Tibial artery (tissue), 4 donors: Measurements from ENCODE around the gene POLL.
"Not testable (repeated sequence)": the region's sequence is repeated elsewhere in the genome, so short reads cannot be mapped to it uniquely, and the experiment has no call there.

ENCODE experiments used
- DNase-seq, 2 donors: peaks; one replicate each; pipeline ENCODE4 v3.0.0-alpha.2; 2019
- H3K27ac ChIP-seq, 2 donors: fragments of 200-600 bp; sonication (generic) in 1 of 2; 1 replicate in 1 of 2; 2 replicates in 1 of 2; pipeline ENCODE4 v1.5.1; 2018 to 2019; ENCODE audit warnings: mild to moderate bottlenecking in 1 of 2
- H3K27me3 ChIP-seq, 2 donors: fragments of 200-600 bp; sonication (generic) in 1 of 2; one replicate each; pipeline versions ENCODE4 v1.5.1 to v1.6.0; 2016 to 2019
- H3K36me3 ChIP-seq, 3 donors: fragments of 200-600 bp; sonication (generic) in 2 of 3; one replicate each; pipeline ENCODE4 v1.5.1; 2016 to 2019; ENCODE audit warnings: mild to moderate bottlenecking in 2 of 3
- H3K4me1 ChIP-seq, 4 donors: fragments of 200-600 bp; sonication (generic) in 2 of 4; 1 replicate in 3 of 4; 2 replicates in 1 of 4; pipeline ENCODE4 v1.5.1; 2016 to 2019
- H3K4me3 ChIP-seq, 2 donors: fragments of 200-600 bp; sonication (generic) in 1 of 2; 1 replicate in 1 of 2; 2 replicates in 1 of 2; pipeline ENCODE4 v1.5.1; 2018 to 2019; ENCODE audit warnings: mild to moderate bottlenecking in 2 of 2
- H3K9me3 ChIP-seq, 3 donors: fragments of 200-600 bp; sonication (generic) in 1 of 3; one replicate each; pipeline ENCODE4 v1.5.1; 2016 to 2019
- intact Hi-C: fragments of 100-400 bp; cut with DNase I; formaldehyde crosslinking; loops from one replicate; pipeline ENCODE4 v1.15.0; 2023; ENCODE audit warnings: low total_unique reads
- TF ChIP-seq, protein P1 (sequence below), 2 experiments: fragments of 200-600 bp in 1 of 2; fragments of 450-650 bp in 1 of 2; IDR thresholded peaks; one replicate each; pipeline ENCODE4 v1.5.1; 2017 to 2019; ENCODE audit warnings: antibody characterized with exemption in 2 of 2, mild to moderate bottlenecking in 1 of 2, moderate library complexity in 1 of 2

Gene POLL

DNA sequence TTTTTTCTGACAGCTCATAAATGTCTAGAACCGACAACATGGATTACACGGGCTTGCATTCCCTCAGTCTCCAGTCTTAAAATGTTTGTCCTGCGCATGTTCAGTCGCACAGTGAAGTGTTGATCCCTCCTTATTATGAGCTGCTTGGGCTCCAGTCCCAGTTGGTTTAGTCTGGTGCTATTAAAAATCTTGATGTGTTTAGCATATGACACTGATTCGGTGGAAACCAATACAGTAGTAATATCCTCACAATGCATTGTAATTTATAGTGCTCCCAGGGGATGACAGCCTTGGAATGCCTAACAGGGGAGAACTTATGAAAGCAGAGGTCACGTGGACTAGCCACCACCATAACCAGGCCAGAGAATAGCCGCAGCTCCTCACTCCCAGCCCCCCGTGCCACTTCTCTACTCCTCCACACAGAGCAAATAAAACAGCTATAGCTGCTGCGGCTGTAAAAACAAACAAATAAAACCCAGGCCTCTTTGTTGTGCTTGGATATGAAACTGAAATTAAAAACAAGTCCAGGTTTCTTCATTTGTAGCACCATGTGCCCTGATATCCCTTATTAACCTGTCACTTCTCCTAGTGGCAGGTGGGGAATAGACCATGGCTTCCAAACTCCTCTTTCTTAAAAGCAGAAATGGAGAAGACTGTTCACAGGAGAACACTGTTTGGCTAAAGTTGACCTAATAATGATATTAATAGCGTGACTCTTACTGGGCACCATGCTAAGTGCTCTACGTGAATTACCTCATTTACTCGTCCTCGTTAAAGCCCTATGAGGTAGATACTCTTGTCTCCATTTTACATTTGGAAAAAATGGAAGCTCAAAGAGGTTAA, 7.8 kb upstream of the POLL start:
- TF ChIP-seq, protein P1, sequence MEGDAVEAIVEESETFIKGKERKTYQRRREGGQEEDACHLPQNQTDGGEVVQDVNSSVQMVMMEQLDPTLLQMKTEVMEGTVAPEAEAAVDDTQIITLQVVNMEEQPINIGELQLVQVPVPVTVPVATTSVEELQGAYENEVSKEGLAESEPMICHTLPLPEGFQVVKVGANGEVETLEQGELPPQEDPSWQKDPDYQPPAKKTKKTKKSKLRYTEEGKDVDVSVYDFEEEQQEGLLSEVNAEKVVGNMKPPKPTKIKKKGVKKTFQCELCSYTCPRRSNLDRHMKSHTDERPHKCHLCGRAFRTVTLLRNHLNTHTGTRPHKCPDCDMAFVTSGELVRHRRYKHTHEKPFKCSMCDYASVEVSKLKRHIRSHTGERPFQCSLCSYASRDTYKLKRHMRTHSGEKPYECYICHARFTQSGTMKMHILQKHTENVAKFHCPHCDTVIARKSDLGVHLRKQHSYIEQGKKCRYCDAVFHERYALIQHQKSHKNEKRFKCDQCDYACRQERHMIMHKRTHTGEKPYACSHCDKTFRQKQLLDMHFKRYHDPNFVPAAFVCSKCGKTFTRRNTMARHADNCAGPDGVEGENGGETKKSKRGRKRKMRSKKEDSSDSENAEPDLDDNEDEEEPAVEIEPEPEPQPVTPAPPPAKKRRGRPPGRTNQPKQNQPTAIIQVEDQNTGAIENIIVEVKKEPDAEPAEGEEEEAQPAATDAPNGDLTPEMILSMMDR (IDR thresholded peaks at IDR 0.05): no peak
- no peaks in the 10 kb centered on the region for H3K4me1 ChIP-seq
- intact Hi-C loops: no loop called here
- no peak overlapping the region for H3K4me3 ChIP-seq
- H3K27ac ChIP-seq: no peak overlapping the region
- H3K27me3 ChIP-seq: no peaks in the 10 kb centered on the region
- peaks cover 0 to 11% (median 0%) of the 10 kb centered on the region in 3 donors for H3K36me3 ChIP-seq
- no peak for DNase-seq
- no peaks in the 10 kb centered on the region for H3K9me3 ChIP-seq

DNA sequence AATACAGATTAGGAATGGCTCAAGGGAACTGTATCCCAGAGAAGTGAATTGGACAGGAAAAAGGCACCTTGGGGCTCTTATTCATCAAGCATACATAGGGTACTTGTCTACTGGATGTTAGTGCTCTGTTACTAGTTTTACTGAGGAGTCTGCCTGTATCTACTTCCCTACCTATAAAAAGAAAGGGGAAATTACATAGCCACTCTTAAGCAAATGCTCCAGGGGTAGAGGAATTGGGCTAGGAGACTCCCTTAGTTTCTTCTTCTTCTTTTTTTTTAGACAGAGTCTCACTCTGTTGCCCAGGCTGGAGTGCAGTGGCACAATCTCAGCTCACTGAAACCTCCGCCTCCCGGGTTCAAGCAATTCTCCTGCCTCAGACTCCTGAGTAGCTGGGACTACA, 5.3 kb upstream of the POLL start:
- intact Hi-C loops: not testable (repeated sequence)

DNA sequence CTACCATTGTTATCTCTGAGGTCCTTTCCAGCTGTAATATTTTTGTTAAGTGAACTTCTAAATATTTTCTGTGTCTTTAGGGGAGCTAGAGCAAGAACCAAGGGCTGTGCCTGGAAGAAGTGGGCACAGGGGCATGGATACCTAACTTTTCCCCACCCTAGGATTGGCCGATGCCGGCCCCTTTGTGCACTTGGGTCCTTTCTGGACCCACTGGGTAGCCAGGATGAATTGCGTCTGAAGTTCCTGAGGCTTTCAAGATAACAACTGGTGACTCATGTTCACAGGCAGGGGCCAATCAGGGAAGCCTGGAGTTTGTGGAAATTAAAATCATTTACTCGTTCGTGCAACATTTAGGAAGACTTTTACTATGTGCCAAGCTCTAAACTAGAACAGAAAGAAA, 822 bp upstream of the POLL start:
- Histone ChIP-seq H3K4me3 (peak overlapping the region; percentile 83 to 95), H3K27ac (no peak overlapping the region), H3K27me3 (no peaks in the 10 kb centered on the region), H3K4me1 (peaks cover 0 to 23% (median 16%) of the 10 kb centered on the region in 4 donors), H3K36me3 (peaks cover 0 to 15% (median 12%) of the 10 kb centered on the region in 3 donors), H3K9me3 (no peaks in the 10 kb centered on the region)
- DNase-seq: no peak
- intact Hi-C loops: loop anchor here (10.0 kb wide), 1 partner anchor 186 kb away; the partner anchor contains the start of gene FGF8
- TF ChIP-seq, protein P1 (IDR thresholded peaks at IDR 0.05): no peak

More for the DNA sequence above, 5.3 kb upstream of the POLL start:
- H3K27ac ChIP-seq, H3K4me3 ChIP-seq, H3K9me3 ChIP-seq, DNase-seq, H3K36me3 ChIP-seq, H3K4me1 ChIP-seq, H3K27me3 ChIP-seq: not testable (repeated sequence)

DNA sequence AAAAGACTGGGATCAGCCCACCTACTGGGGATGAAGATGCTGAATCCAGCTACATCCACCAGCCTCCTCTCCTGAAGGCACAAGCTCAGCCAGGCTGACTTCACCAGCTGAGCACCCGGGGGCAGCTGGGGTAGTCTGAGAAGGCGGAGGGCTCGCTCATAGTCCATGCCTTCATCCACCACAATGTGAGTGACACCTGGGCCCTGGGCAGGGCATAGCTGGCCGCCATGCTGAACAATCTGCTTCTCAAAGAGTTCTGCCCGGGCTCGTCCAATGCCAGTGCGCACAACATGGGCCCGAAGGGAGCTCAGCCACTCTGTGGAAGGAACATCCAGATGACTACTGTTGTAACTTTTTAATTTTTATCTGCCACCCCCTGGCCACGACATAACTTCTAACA, 2.2 kb downstream of the POLL start:
- intact Hi-C loops: loop anchor here (10.0 kb wide), 1 partner anchor 189 kb away; the partner anchor contains the start of gene FGF8
- TF ChIP-seq, protein P1 (IDR thresholded peaks at IDR 0.05): no peak
- Histone ChIP-seq H3K4me3 (no peak overlapping the region), H3K27me3 (no peaks in the 10 kb centered on the region), H3K27ac (no peak overlapping the region), H3K36me3 (peaks cover 0 to 44% (median 42%) of the 10 kb centered on the region in 3 donors), H3K4me1 (peaks cover 0 to 23% (median 16%) of the 10 kb centered on the region in 4 donors), H3K9me3 (no peaks in the 10 kb centered on the region)
- no peak for DNase-seq

DNA sequence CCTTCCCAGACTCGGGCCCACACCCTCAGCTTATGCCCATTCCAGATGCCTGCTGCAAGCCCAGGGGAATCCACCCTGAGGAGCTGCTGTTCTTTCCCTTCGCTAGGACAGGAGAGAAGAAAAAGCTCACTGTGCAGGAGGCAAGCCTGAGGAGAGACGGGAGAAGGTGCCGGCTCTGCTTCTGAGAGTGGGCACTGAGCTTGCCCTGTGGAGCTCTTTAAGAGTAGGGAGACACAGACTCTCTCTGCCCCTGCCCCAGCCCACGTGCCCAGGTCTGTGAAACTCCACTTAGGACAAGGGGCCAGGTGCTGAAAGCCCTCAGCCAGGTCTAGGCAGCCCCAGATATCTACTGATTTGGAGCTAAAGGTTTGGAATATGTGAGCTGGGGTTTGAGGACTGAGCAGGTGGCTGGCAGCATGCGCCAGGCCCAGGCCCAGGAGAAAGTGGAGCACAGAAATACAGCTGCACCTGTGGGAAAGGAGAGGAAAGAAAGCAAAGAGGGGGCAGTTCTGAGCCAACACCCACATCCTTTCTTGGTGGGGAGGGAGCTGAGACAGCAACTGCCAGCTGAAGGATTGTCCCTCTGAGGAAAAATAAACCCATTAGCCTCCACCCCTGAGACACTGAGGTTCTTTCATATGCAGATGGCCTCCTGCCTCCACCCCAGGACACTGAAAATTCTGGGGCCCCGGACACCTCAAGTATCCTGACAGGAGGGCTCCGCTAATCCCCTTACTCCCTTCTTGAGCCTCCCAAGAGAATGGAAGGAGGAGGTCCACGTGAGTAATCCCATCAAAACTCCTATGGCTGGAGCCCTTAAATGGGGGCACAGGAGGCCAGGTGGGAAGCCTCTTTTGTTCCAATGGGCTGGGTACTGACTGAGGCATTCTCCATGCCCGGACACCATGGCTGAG, 7.3 kb downstream of the POLL start:
- Histone ChIP-seq H3K36me3 (peaks cover 25 to 91% (median 83%) of the 10 kb centered on the region in 3 donors), H3K4me1 (peaks cover 0 to under 1% (median 0%) of the 10 kb centered on the region in 4 donors), H3K27me3 (no peaks in the 10 kb centered on the region), H3K9me3 (no peaks in the 10 kb centered on the region), H3K4me3 (no peak overlapping the region), H3K27ac (no peak overlapping the region)
- TF ChIP-seq, protein P1 (IDR thresholded peaks at IDR 0.05): no peak
- intact Hi-C loops: loop anchor here (10.0 kb wide), 1 partner anchor 194 kb away; the partner anchor contains the start of gene FGF8
- no peak for DNase-seq
